CD4-positive, alpha-beta T cell treated with Interleukin-17A for 4 hours (primary cell): ENCODE measurements around the gene KIF6.

ENCODE experiments used
- DNase-seq: peaks from one replicate; pipeline ENCODE4 v3.0.0-alpha.2; 2020; ENCODE audit warnings: mixed read lengths

Gene KIF6

DNA sequence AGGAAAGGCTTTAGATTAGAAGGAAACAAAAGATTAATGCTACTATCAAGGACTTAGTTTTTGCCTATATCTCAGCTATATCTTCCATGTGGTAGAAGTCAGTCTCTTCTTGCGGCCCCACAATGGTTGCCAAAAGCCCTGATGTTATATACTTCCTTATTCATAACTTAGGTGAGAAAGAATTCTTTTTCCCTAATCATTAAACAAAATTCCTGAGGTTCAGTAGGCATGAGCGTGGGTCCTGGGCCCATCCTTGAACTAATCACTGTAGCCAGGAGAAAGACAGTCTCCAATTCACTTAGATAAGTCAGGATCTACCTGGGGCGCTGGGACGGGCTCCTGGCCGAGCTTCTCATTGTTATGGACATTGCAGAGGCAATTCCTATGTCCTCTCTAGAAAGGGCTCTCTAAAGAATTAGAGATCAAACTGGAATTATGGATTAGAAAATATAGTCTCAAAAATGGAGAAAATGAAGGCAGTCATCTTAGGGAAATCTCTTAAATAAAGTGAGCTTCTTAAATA, 134.3 kb downstream of the KIF6 start:
- DNase-seq, result no peak

DNA sequence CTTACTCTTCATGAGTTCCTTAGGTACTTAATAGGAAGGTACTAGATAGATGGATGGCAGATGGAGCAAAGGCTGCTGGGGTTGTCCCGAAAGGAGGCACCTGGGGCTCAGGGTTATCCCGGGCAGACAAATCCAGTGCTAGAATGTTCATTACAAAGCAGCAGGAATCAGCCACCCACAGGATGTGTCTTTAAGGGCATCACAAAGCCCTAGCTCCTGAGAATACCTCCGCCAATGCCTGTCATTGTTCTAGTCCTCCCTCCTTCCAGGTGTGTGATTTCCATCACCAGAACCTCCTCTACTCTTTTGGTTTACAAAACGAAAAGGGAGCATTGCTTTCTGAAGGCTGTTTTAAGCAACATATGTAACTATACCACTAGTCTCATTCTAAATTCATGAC, 138.1 kb downstream of the KIF6 start:
- DNase-seq, result no peak

DNA sequence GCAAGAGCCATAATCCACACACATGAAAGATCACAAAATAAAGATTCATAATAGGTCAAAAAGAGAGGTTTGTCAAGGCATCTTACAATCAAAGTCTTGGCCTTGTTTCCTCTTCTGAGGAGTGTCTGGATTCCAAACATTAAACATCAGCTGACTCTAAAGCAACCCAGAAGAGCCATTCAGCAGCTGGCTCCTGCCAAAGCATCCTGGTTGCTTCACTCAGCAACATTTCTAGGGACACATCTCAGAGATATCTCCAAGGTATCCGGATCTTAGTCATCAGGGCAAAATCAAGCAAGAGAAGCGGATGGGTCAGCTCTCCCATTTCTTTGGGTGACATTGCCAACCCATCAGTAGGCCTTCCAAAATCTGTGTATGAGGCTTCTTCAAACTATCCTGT, 139.6 kb downstream of the KIF6 start:
- no peak for DNase-seq

DNA sequence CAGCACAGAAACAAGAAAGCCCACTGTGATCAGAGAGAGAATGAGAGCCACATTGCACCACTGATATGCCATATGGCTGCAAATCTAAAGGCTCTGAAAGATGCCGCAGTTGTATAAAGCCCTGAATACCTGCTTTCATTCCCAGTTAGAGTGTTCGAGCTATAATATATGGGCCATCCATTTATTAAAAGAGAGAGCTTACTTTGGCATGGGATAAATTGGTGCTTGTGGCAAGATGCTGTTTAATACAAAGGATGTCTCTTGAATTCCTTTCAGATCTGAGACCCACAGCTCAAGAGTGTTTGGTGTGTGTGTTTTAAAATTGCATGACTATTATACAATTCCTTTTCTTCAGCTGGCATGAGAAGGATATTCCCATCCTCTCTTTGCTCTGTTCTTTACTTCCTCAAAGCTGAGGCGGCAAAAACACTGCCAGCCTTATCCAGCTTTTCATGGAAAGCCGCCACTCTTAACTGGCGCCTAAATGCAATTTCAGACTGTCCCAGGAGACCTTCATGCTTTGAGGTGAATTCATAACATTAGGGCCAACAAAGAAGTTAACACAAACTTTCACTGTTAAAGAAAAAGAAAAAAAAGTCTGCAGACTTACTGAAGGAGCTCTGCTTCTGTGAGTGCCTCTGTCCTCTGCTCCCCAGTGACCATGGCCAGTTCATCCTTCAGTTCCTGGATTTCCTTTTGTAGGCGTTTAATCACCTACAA, 147.6 kb downstream of the KIF6 start:
- no peak for DNase-seq

DNA sequence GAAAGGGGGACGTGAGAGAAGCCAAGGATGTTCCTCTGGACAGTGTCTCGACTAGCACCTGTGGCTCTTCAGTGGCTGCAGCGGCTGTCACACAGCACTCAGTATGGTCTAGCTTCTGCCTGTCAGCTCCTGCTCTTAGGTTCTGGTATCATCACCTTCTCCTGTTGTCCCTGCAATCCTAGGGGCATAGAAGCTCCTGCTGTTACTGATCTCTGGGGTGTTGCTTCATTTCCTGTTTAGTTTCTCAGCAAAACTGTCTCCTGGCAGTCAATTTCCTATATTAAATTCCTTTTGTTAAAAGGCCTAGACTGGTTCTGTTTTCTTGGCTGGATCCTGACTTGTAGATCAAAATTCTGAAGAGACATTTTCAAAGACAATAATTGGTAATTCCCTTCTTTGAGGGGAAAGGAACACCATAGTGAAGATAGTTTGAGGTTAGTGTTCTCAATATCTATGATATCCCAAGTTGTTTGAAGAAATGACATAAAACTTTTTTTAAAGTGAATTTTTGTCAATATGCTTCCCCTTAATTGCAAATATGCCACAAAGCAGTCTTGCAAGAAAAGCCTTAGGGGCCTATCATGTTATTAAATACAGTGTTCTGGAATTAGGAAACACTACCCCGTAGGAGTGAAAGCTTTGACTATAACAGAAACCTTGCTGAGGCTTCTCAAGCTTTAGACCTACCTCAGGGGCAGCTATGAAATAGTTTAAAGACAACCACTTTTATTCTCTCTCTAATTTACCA, 148.5 kb downstream of the KIF6 start:
- DNase-seq, result no peak

DNA sequence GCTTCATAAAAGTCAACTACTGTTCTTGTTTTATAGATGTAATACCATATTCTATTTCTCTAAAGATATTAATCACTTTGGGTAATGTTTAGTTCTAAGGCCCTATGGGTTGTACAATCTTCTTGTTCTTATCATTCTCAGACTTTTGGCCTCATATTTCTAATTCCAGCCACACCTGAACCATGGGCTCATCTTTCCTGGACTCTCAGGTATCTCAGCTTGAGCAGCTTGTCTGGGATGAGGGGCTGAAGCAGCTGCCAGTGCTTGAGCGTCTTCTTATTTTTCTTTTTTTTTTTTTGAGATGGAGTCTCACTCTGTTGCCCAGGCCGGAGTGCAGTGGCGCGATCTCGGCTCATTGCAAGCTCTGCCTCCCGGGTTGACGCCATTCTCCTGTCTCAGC, 150.2 kb downstream of the KIF6 start:
- DNase-seq, result no peak

DNA sequence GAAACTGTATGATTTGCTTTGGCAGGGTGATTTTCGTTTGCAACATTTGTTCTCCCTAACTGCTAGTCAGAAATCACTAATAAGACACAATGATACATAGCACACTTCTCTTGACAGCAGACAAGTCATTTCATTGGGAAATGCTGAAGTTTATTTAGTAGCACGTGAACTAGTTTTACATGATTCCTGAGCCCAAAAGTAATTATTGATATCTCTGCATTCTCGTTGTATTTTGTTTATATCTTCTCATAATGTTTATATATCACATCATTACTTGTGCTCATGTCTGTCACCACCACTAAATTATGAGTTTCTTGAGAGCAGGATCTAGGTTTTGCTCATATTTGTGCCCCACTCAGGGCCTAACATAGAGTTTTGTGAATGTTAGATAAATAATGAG, 151.7 kb downstream of the KIF6 start:
- DNase-seq, result no peak

DNA sequence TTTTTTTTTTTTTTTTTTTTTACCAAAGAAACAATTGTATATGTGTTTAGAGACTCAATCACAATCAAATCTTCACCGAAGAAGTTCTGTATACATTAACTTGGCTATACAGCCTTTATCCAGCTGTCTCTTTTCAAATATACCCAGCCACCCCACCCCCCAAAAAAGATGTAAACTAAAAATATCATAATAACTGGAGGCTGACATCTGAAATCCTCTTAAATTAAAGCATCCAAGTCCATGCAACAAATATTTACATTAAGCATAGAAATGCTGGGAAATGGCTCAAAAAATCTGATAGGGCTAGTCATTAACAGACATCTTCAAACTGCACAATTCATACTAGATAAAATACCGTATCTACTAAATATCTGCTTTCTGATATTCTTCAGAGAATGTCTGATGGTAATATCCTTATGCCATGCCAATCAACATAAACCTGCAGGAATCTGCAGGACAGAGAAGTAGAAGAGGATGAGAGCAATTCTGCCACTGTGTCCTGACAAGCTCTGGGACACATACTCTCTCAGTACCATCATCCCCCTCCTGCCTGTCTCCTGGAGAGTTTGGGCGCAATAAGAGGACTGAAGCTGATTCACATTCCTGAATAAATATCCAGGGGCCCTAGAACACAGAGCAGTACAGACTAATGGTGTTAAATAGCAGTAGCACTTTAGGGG, 152.4 kb downstream of the KIF6 start:
- no peak for DNase-seq

DNA sequence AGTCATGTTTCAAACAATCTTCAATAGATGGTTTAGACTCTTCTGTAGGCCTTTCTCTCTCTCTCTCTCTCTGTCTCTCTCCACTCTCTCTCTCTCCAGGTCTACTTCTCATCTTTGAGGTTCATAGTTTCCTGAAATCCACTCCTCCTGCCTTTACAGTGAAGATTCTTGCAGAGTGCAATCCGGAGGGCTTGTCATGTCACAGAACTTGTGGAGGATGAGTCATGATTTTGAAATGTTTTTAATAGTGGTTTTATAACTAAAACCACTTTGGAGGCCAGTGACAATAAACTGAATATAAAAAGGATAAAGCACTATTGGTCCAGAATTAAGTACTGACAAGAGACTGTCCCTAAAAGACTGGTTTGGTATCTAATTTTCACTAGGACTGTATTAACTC, 156.3 kb downstream of the KIF6 start:
- DNase-seq, result no peak

DNA sequence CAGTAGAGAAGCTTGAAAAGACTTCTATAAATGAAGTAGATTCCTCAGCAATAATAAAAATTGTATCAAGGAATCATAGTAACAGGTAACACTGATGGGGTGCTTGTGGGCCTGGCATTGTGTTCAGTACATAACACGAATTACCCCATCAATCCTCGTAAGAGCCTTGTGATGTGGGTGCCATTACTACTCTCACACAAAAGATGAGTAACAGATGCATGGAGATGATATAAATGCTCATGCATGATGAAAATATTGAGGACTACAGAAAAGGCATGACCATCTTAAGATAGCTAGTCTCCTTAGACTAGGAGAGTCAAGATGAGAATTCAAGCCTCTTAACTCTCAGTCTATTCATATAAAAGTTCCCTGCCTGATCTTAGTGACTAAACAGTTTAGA, 158.1 kb downstream of the KIF6 start:
- DNase-seq, result no peak

DNA sequence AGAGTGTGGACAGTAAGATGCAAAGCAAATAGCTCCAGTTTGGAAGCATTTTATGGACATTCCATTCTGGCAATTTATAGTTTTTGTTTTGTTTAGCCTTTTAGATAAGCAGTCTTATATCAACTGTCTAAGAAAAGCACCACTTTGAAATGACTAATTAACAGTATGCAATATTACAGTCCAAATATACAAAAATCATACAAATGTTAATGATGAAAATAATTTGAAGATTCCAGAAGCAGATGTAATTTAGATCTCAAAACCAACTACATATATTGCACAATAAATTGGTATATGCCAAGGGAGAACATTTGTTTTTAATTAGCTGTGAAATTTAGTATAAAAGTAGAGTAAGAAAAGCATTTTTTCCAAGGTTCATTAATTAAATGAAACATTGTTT, 158.8 kb downstream of the KIF6 start:
- no peak for DNase-seq

DNA sequence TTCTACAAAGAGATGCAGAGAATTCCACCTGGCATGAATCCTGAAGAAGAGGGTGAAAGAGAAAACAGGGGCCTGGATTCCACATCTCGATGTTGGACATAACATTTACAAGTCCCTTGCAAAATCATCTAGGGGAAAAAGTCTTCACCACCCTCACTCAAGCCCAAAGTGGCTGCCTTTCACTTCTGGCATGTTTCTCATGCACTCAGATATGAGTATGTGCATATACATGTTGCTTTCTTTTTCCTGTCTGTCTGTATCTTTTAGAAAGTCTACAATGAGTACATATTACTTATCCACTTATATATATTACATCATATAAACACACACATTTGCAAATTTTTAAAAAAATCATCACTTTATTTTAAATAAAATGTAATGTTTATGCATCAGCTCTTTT, 159.3 kb downstream of the KIF6 start:
- no peak for DNase-seq

DNA sequence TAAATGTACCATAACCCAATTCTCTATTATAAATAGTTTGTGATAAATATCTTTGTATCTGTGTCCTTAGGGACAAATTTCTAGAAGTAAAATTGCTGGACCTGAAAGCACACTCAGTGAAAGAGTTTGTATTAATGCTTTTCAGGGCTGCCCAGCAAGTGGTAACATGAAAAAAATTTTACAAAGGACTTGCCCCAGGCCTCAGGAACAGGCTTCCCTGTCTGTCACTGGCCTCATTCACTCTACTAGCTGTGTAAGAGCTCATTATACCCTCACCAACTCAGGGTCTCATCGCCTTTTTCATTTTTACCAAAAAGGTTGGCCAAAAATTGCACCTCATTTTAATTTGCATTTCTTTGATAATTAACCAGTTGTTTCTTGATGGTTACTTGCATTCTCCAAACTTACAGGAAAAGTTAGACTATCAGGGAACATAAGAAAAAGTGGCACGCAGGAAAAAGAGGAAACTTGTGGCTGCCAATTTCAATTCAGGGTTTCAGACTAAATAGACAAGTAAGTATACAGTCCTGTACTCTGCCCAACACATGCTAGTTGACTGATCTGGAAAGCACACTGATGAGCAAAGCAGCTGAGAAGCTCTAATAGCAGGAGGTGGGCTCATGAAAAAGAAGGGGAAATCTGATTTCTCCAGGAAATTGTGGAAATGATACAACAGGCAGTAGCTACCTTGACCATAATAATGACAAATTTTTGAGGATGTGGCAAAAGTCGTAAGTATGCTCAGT, 161.5 kb downstream of the KIF6 start:
- no peak for DNase-seq

DNA sequence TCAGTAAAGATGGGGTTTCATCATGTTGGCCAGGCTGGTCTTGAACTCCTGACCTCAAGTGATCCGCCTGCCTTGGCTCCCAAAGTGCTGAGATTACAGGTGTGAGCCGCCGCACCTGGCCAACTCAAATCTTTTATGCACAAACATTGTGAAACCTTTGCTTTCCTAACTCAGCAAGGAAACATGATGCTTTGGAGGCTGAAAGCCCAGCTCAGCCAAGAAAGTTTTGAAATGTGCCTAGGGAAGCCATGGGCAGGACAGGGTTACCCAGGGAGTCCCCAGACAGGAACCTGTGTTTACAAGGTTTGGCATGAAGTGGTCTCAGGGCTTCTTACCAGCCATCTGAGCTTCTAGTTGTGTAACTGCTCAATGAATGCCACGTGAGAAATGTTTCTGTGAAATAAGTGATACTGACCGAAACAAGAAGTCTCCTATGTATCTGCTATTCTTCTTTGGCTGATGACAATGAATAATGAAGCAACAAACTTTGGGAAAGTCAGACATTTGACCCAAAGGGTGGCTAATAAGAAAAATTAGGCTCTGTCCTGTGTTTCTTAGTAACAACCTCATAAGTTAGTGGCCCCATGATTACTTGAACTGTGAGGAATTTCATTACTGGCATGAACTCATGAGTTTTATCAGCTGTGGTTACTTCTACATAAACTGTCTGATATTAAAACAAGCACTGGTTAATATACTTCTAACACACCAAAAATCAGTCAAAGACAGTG, 163.5 kb downstream of the KIF6 start:
- DNase-seq, result no peak

DNA sequence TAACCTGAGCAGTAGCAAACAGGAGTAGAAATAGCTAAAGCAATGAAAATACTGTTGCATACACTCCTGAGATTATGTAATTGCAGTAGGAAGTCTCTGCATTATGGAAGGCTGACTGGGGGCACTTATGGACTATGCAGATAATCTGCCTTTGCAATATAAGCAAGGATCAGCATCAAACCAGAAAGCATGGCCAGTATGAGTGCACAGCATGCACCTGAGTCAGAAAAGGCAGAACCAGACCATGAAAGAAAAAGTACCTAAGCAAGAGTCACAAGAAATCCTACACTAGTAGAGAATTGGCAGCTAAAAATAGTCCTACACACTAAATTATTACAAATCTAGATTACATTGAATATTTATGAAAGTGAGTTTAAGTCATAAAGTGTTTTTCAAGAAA, 164.3 kb downstream of the KIF6 start:
- DNase-seq, result no peak

DNA sequence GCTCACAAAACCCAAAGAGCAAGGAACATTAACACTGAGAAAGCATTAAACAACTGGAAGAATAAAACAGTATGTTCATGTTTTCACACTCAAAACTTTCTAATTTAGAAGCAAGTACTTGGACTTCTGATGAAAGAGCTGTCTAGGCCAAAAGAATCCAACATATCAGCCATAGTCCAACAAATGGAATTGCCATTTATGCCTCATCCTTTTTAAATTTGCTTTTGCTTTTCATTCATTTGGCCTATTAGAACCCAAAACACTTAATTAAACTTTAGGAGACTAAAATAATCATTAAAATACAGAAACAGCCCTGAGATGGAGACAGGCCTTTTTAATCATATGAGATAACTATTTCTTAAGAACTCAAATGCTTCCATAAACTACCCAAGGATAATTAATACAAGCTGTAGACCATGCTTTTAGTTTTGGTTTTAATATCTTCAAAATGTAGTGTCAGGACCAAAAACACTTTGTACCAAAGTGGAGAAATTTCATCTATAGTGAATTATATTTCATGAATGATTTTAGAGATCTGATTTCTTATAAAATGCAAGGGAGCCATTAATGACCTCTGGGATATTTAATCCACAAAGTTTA, 166.5 kb downstream of the KIF6 start:
- DNase-seq, result no peak

DNA sequence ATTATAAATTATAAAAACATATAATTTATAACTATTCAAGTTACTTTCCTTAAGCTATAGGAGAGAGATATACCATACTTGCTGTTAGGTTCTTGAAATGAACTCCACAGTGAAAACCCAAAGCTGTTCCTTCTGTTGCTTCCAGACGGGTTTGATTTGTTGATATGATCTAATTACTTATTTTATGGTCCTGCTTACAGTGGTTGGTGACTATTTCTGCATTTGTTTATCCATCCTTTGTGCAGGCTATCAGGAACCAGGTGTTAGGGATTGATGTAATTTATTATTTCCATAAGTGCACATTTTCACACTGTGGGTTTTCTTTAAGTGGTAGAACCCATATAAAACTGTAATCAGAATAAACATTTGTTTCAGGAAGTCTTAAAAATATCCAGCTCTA, 167.1 kb downstream of the KIF6 start:
- no peak for DNase-seq

DNA sequence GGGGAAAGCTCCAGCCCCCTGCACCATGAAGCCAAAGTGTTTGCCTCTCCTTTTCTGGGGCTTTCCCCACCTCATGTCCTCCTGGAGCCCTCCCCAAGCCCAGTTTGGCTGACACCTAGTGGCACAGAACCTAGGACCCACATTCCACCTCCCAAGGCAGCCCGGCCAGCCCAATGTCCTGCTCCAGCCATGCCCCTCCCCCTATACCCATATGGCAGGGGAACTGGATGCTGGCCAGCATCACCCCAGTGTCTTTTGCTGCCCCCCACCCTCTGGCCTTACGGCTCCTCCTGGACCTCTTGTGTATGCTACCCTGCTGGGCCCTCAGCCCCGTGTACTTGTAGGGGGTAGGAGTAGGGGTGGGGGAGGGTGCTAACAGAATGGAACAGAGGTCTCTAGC, 170.1 kb downstream of the KIF6 start:
- DNase-seq, result no peak

DNA sequence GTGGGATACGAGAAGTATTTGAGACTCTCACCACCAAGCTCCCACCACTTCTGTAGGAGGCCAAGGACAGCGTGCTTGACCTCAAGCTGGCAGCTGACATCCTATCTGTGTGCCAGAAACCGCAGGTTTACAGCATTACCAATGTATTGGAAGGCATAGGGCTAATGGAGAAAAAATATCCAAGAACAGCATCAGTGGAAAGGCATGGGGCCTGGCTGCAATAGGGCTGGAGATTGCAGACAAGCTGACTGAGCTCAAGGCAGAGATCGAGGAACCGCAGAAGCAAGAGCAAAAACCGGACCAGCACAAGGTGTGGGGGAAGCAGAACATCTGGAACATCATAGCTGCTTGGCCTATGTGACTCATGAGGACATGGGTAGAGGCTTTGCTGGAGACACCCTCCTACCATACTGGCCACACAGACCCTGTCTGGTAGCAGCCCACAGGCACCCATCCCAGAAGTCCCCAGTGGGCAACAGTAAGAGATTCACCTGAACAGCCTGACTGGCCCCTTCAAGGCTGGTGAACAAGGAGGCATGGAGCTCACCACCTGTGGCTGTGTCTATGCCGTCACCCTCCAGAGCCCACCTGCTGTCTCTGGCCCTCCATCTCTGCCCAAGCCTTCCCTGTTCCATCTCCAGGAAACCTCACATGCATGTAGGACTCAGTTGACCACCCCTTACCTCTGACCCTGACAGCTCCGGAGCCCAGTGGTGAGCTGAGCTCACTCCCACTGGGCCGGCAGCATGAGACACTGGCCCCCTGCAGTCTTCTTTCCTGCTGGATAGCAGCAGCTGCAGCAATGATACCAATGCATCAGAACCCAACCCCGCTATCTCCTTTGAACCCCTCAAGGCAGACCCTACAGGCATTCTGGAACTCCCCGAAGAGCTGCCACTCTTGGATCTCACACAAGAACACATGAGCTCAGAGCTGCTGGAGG, 171.1 kb downstream of the KIF6 start:
- no peak for DNase-seq

DNA sequence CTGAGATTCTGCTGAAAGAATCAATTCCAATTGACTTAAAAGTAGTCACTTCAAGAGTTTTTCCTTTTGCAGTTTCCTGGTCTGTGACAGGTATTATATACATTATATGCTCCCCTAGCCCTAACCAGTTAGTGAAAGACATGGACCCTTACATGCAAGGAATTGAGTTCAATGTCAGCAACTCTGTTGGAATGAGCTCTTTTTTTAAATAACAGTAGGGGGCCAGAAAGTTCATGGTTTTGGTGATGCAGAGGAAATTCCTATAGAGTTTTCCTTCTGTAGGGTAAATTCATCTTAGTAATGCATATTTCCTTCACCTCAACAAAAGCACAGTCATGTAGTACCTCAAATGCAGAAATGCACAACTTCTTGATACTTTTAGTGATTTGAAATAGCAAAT, 172.2 kb downstream of the KIF6 start:
- no peak for DNase-seq

DNA sequence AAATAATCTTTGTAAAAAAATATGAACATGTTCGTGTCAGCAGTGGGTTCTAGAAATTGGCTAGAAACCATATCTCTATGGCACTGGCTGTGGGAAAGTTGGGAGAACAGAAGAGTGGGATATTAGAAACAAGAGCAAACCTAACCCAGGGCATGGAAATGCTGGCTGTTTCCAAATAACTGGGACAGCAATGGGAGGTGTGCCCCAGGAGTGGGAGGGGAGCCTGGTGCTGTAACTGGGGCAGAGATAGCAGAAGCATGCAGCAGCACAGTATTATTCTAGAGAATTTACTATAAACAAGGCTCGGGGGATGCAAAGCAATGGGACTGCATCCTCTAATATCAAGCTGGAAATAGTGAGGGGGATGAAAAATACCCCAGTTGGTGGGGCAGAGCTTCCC, 175.0 kb downstream of the KIF6 start:
- DNase-seq, result no peak
